NCI-H345 treated with DMSO at 0.1 percent for 48 hours (cell line): ENCODE results near the gene PUM1.

Source experiments
- DNase-seq: peaks from one replicate; lab custom pipeline; 2025; ENCODE audit not compliant: unreplicated experiment; lab: John Stamatoyannopoulos, UW

Gene PUM1

DNA sequence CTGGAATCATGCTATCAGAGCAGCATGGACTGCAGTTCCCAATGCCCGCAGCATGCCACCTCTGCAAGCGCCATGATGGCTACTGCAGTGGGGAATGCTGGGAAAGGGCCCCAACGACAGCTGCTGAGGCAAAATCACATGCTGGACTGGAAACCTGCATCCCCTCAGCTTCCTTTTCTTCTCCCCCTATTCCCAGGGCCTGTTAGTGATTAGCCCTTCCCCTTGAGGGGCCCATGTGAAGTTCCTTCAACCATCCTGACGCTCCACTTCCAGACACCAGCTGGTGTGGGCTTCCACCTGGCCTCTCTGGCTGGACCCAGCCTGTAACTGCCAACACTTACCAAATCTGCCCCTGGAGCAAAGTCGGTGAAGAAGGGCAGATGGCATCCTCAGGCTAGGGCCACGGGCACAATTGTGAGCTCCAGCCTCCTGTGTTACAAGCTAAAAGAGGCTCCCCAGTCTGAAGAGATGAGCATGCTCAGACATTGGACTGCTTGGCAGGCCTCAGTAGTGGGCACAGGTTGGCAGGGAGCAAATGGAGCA lies 134.8 kb downstream of the PUM1 start:
- no peak for DNase-seq

DNA sequence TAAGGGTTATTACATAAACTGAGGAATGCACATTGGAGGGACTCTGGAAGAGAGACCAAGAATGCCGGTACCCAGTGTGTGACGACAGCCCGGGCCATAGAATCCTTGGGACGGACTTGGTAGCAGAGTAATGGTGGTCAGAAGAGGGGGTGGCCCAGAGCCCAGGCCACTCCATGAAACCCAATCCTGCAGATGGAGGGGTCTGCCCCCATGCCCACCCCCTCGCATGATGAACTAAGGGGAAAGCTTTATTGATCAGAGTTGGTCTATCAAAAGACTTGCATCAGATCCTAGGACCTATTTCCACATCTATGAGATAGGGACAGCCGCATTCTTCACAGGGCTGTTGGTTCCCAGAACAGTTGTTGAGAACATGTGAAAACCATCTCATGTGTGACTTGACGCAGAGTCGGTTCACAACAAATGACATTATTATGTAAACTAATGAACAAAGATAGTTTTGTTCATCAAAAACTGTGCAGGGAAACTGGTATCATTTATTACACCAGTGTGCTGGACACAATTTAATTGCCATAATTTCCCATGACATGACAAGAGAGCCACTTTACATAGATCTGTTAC lies 135.5 kb downstream of the PUM1 start:
- DNase-seq = no peak

DNA sequence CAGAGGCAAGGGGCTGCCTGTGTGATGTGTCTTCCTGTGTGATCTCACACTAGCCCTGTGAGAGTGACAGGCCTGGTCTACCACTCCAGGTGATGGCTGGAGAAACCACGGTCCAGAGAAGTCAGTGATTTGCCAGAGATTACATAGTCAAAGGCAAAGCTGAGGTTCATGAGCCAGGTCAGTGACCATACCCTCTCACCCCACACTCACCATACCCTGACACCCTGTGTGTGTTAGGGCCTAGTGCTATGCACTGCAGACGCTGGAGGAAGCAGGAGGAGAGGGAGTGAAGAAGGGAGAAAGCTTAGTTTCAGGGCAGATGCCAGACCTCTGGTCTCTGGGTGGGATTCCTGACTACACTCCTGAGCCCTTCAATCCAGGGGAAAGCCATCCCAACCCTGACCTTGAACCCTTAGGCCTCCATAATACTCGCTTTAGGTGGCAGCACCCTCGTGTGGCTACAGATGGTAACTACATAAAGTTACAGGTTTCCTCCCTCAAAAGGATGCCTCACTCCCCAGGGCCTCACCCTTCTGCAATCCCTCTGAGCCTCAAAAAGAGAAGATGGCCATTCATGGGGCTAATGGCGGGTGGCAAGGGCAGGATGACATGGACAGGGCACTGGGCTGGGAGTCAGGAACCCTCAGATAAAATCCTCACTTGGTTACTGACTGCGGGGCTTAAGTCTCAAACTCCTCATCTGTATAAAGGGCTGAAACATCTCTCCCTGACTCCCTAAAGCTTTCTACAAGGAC lies 136.2 kb downstream of the PUM1 start:
- peak; percentile 6 for DNase-seq

DNA sequence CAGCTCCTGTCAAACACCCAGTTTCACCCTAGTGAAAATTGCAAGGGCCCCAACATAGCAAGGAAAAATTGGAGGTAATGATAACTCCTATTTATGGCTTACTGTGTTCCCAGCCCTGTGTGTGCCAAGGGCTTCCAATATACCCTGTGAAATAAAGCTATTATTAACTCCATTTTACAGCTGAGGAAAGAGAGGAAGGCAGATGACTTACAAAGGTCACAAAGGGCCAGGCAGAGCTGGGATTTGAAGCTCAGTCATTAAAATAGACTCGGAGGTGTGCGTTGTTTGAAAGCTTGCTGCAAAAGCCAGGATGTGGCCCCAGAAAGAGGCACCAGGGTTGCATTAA lies 136.8 kb downstream of the PUM1 start:
- no peak for DNase-seq

DNA sequence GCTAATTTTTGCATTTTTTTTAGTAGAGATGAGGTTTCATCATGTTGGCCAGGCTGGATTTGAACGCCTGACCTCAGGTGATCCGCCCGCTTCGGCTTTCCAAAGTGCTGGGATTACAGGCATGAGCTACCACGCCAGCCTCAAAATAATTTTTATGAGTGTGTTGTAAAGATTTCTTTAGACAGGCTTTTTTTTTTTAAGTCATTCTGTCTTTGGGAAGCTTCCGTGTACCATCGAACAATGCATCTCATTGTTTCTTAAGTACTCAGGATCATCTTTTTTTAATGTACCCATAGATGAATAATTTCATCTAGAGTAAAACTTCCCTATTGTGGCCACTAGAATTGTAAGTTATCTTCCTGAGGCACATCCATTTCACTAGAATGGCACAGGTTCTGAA lies 137.3 kb downstream of the PUM1 start:
- no peak for DNase-seq

DNA sequence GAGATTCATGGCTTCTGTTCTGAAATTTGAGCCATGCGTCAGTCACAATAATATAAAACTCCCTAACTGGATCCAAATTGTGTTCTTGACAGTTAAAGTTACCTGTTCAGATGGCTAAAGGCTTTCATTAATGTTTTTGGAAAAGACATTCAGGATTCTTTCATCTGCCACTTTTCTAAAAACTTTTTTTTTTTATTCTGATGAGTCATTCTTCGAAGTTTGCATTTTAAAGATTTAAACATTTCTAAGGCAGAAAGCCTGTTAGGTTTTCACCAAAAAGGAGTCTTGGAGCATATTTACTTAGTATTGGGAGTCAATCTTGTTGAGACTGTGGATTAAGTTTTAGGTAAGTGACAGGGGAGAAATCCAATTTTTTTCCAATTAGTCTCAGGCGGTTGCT lies 138.1 kb downstream of the PUM1 start:
- no peak for DNase-seq

DNA sequence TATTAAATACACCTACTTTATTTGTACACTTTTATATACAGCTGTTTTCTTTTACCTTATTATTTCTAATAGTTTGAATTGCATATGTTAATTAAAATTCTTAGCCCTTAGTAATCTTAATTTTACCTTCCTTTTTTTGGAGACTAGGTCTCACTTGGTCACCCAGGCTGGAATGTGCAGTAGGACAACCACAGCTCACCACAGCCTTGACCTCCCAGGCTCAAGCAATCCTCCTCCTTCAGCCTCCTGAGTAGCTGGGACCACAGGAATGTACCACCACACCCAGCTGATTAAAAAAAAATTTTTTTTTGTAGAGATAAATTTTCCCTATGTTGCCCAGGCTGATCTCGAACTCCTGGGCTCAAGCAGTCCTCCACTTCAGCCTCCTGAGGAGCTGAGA lies 141.9 kb downstream of the PUM1 start:
- no peak for DNase-seq

DNA sequence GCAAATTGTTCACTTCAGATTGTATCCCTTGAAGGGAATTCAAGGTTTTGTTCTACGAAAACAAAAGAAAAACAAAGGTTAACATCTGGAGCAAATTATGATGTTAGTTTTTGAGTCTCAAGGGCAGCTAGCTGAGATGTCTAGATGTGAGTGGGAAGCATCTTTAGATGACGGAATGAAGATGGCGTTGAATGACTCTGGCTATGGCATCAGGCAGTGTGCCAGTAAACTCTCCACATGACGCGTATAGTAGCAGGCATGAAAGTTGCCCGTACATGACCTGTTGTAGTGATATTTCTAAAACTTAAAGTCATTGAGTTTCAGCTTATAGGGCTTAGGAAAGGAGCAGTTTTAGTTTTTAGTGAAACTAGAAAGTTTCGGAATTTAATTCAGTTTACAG lies 144.7 kb downstream of the PUM1 start:
- no peak for DNase-seq

DNA sequence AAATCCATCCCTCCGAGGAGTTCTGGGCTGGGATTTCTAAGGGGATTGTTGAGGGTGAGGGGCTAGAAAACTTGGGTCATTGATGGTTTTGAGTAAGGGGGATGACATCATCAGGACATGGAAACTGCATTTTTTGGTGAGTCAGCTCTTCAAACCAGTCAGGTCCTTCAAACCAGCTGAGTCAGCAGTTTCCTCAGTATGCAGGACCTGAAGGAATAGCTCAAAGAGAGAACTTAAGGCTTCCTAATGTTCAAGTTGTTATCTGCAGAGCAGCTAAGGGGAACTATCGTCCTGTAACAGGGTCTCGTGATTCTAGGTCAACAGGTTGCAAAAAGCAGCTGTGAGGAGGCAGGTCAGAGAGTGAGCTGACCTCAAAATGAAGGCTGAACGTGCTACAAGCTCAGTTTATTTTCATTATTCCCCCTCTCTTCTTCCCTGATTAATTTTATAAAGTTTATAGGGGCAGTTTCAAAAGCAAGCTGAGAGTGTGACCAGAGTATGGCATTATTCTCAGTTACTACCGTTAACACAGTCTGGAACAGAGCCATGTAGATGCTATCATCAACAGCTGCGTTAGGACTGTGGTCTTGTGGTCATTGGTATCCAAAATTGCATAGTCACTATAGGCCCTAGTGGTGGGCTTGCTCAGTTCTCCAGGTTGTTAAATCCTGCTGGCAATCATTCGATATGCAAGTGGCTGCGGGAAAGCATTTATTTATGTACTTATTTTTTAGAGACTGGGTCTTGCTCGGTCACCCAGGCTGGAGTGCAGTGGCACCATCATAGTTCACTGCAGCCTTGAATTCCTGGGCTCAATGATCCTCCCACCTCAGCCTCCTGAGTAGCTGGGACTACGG lies 146.3 kb downstream of the PUM1 start:
- no peak for DNase-seq

DNA sequence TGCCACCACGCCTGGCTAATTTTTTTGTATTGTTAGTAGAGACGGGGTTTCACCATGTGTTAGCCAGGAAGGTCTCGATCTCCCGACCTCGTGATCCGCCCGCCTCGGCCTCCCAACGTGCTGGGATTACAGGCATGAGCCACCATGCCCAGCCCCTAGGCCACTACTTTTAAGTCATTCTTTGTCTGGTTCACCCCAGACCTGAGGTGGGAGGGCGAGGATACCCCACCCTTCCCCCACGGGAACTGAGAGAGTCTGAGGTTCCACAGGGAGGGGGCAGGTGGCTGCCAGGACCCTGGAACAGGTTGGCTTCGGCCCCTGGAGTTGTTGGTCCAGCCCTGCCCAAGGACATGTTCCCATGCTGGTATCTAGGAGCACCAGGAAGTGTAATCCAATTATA lies 149.2 kb downstream of the PUM1 start:
- DNase-seq = no peak

DNA sequence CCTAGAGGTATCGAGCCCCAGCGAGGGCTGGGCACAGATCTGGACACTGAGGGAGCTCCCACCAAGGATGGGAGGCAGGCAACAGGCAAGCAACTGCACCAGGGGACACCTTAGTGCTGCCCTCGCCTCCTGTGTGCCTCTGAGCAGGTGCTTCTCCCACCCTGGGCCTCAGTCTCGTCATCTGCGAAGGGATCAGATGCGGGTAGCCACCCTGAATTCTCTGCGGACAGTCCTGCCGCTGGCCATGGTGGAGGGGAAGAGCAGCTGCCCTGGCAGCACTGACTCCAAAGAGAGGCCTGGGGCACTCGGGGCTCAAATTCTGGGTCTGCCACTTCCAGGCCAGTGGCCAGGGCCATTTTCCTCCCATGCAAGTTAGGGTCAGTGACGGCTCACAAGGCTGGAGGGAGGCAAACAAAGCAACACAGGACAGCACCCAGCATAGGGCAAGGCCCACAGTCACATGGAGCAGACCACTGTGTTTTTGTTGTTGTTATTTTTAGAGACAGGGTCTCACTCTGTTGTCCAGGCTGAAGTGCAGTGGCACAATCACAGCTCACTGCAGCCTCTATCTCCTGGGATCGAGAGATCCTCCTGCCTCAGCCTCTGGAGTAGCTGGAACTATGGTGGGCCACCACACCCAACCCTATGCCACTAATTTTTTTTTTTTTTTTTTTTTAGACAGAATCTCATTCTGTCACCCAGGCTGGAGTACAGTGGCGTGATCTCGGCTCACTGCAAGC lies 149.9 kb downstream of the PUM1 start:
- DNase-seq = no peak

DNA sequence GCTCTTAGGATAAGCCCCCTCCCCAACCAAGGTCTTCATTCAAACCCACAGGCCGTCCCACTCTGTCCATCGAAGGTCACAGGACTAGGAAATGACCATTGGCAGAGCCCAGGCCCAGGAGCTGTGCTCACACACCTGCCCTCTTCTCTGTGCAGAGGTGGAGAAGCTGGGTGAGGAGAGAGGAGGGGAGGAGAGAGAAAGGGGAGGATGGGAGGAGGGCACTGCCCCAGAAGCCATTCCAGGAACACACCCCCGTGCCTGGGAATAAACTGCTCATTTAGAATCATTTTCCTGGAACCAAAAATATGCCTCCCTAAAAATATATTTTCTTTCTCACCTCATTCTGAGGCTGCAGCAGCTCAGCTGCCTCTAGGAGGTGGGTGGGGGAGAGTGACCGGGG lies 150.6 kb downstream of the PUM1 start:
- no peak for DNase-seq

DNA sequence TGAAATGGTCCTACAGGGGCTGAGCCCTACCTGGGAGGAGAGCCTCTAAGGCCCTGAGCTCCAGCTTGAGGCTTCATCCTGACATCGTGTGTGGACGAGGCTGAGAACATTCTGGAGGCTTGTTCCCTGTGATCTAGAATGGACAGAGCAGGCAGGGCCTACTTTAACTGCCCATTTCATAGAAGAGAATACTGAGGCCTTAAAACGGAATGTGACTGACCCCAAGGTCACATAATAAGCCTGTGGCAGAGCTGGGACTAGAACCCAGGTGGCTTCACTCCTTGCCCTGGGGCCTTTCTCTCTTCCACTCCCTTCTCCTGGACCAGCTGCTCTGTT lies 151.0 kb downstream of the PUM1 start:
- DNase-seq = no peak

DNA sequence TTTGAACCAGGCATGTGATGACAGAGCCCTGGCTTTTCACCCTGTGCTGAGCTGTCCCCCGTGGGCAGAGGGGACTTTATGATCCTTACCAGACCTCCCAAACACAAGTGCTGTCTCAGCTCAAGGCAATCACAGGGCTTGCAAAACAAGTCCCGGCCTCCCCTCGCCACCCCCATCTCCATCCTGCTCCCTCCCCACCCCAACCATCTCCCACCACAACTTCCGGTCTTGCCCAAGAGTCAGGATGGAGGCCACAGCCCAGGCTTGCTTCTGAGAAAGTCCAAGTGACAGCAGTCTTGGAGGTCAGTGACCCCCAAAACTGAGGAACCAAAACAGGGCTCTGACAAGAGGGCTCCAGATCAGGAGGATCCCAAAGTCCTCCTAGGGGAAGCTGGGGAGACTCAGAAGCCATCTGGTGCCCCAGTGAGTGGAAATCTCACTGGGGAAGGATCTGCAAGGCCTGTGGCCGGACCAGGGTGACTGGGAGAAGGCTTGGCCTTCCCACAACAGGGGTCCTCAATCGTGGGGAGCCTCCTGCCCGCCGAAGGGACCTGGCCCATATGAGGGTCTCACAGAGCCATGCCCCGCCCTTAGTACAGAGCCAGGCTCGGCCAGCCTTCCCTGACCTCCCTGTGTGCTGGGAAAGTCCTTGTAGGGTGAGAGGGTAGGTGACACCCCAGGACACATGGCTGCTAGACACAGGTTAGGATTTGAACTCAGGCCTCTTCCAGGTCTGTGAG lies 152.4 kb downstream of the PUM1 start:
- DNase-seq = no peak

DNA sequence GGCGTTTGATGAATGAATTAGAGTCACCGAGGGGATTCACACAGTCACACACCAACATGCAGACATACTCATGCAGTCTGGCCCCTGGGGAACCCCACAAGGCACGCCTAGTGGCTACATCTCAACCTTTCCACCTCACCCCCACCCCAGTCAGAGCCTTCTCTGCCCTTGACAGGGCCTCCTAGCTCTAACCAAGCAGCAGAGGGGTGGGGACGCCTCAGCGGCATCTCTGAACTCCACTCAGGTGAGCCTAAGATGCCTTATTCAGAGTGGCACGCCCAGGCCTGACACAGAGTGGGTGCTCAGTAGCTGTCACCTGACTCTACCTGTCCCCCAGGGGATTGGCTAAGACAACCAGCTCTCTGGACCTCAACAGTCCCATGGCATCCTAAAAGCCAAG lies 153.3 kb downstream of the PUM1 start:
- DNase-seq = no peak

DNA sequence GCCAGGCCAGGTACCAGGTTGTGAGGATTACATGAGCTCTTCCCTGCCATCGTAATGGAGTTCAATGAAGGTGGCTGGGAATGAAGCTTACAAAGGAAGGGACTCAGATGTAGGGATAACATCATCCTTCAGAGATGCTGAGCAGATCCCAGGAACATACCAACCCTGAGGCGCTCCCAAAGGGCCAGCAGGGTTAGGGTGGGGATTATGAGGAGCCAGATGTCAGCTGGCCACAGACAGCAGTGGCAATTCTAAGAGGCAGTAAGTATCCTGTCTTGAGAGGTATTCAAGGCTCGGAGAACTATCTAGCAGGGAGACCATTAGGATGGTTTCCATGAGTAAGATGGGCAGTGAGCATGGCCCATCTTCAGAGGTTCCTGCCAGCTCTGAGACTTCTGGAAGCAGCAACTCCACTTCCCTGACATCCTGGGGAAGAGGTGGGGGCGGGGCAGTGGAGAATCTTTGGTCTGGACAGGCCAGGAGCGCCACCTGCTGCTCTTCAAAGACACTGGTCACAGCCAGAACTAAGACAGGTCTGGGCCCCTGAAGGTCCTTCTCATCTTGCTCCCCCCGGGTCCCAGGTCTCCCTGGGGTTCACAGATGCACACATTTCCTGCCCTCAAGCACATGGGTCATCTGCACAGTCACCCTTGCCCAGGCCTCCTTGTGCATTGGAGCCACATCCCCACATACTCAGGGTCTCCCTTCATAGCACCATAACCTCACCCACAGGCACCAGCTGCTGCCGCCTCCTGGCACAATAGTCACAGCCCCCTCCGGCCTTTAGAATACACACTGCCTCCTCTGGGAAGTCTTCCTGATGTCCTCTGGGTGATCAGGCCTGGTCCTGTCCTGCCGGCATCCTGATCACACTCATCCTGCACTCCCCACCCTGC lies 154.2 kb downstream of the PUM1 start:
- DNase-seq = peak; percentile 64

DNA sequence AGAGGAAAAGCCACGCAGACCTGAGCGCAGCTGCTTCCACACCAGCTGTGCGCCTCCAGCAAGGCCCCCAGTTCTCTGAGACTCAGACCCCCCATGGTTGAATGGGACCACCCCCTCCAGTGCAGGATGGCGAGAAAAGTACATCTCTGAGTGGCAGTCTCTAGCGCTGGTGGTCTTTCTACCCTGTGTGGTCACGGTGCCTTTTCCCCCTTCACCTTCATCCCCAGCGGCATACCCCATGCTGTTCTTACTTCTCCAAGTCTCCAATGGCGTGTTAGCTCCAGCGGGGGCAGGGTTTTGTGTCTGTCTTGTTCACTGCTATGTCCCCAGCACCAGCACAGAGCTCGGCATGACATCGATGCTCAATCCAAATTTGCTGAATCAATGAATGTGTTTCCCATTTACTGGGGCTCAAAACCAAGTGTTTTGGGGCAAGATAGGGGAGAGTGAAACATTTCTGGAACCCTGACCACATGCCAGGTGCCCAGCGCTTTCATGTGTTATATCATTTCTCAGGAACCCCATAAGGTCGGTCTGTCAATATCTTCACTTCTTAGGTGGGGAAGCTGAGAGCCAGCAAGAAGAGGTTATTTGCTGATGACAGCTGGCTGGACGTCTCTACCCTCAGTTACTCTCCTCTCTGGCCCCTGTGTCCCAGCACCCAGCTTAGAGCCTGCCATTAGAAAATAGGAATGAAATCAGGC lies 156.0 kb downstream of the PUM1 start:
- DNase-seq = no peak

DNA sequence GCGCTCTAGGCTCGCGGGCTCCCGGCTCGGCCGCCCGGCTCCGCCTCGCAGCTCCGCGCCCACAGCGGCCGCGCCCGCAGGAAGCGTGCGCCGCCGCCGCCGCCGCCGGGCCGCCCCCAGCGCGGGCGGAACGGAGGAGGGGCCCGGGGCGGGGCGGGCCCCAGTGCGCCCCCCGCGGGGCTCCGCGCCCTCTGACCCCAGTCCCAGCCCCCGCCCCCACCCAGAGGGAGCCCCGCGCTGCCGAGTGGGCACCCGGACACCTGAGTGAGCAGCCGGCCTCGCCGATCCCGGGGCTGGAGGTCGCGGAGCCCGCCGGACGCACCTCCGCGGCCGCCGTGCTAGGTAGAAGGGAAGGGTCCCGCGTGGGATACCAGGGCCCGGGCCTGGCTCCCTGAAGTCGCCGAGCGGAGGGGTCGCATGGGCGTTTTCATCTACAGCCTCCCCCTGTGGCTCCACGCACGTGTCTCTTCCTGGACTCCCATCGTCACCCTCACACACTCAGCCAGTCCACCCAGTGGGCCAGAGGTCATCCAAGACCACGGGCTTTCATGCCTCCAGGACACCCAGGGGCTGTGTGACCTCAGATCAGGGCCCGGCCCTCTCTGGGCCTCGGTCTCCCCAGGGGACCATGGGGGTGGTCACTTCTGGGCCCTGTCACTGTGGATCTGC lies 156.7 kb downstream of the PUM1 start, which contains the start of gene SDC3:
Gene SDC3, minus strand, starts transcription at position 63 of the 669 bp plus-strand sequence. CDS start 172 bp downstream, outside the sequence.
- no peak for DNase-seq
